MCF 10A (cell line): ENCODE results near the gene WIF1. TPM values are rescaled to one million over a fixed set of nuclear protein-coding genes. Genes with fewer than 3 reads are reported as not detected.

Experiments
- BruUV-seq: library from RNA; stranded (reverse); fragments of 400-500 nt; replicated peaks from 2 replicates; lab custom pipeline; 2021; lab: Mats Ljungman, UMichigan
- CTCF ChIA-PET: fragments of 300-600 bp; sonication (Branson Sonifier 250); formaldehyde crosslinking; extraction: SDS; loops from one replicate; lab custom pipeline; 2021; ENCODE audit warnings: antibody characterized with exemption, inconsistent platforms; lab: Yijun Ruan, JAX
- POLR2A ChIA-PET: fragments of 300-600, 350-650 bp; sonication (Branson Sonifier 250); formaldehyde crosslinking; extraction: SDS; loops from one replicate; lab custom pipeline; 2020; ENCODE audit warnings: antibody characterized with exemption, inconsistent platforms; lab: Yijun Ruan, JAX
- DNase-seq: peaks from one replicate; pipeline ENCODE4 v3.0.0-alpha.2; 2018; ENCODE audit not compliant: unreplicated experiment
- H3K27ac Mint-ChIP-seq: one replicate; pipeline ENCODE4 v1.8.0; 2022; ENCODE audit warnings: mild to moderate bottlenecking, low read depth, mixed read lengths; ENCODE audit not compliant: unreplicated experiment
- H3K27me3 Mint-ChIP-seq: one replicate; pipeline ENCODE4 v1.8.0; 2022; ENCODE audit warnings: mixed read lengths; ENCODE audit not compliant: insufficient read depth, unreplicated experiment
- H3K36me3 Mint-ChIP-seq: one replicate; pipeline ENCODE4 v1.8.0; 2022; ENCODE audit warnings: mild to moderate bottlenecking, moderate library complexity, mixed read lengths; ENCODE audit not compliant: insufficient read depth, unreplicated experiment
- H3K4me1 Mint-ChIP-seq: one replicate; pipeline ENCODE4 v1.8.0; 2022; ENCODE audit warnings: mixed read lengths; ENCODE audit not compliant: insufficient read depth, unreplicated experiment
- H3K4me3 Mint-ChIP-seq: one replicate; pipeline ENCODE4 v1.8.0; 2022; ENCODE audit warnings: mild to moderate bottlenecking, moderate library complexity, mixed read lengths; ENCODE audit not compliant: unreplicated experiment
- H3K9me3 Mint-ChIP-seq: one replicate; pipeline ENCODE4 v1.8.0; 2022; ENCODE audit warnings: mixed read lengths; ENCODE audit not compliant: unreplicated experiment
- CTCF ChIP-seq: fragments of 200-600 bp; IDR thresholded peaks from one replicate; pipeline ENCODE4 v1.8.0; 2022; ENCODE audit warnings: antibody characterized with exemption, mild to moderate bottlenecking; ENCODE audit not compliant: unreplicated experiment
- intact Hi-C: fragments of 100-400 bp; cut with micrococcal nuclease; formaldehyde crosslinking; loops from 2 replicates; pipeline ENCODE4 v1.14.1; 2022
- total RNA-seq: library from RNA; stranded (reverse); gene quantifications from 2 replicates; pipeline ENCODE4 v1.2.3, GENCODE V29; 2022

WIF1 gene
- total RNA-seq, 1 experiment from 2014 or later, result not detected

GRCh38 chr12:65152012-65152411 lies 30.9 kb upstream of the WIF1 start:
- H3K4me1 Mint-ChIP-seq, result peaks cover 6% of the 10 kb centered on the region
- no peak overlapping the region for H3K27ac Mint-ChIP-seq
- DNase-seq, result no peak
- intact Hi-C loops, result no loop called here
- BruUV-seq, result no TSS peak
- H3K9me3 Mint-ChIP-seq, result no peaks in the 10 kb centered on the region
- H3K36me3 Mint-ChIP-seq, result no peaks in the 10 kb centered on the region
- ChIA-PET POLR2A (no interaction called here), CTCF (no interaction called here)
- TF ChIP-seq CTCF, result no peak
- H3K4me3 Mint-ChIP-seq, result no peak overlapping the region
- H3K27me3 Mint-ChIP-seq, result peaks cover 64% of the 10 kb centered on the region

GRCh38 chr12:65147312-65147905 lies 26.3 kb upstream of the WIF1 start:
- POLR2A ChIA-PET, result no interaction called here
- Mint-ChIP-seq H3K4me1 (peaks cover 6% of the 10 kb centered on the region), H3K9me3 (no peaks in the 10 kb centered on the region), H3K27ac (no peak overlapping the region), H3K27me3 (peaks cover 94% of the 10 kb centered on the region), H3K36me3 (no peaks in the 10 kb centered on the region), H3K4me3 (no peak overlapping the region)
- intact Hi-C loops, result no loop called here
- no peak for TF ChIP-seq CTCF
- CTCF ChIA-PET, result interaction anchor here (0.7 to 0.9 kb wide), 2 partner anchors 85 to 254 kb away, joined by 3 read pairs; no protein-coding TSS in a partner anchor
- no TSS peak for BruUV-seq
- DNase-seq, result no peak

- H3K4me1 Mint-ChIP-seq, result no peaks in the 10 kb centered on the region
- no peak overlapping the region for H3K4me3 Mint-ChIP-seq
- BruUV-seq, result no TSS peak
- POLR2A ChIA-PET, result interaction anchor here (0.5 to 1.0 kb wide), 2 partner anchors 30 to 385 kb away, joined by 3 read pairs; no protein-coding TSS in a partner anchor
- H3K27ac Mint-ChIP-seq, result no peak overlapping the region
- peaks cover 16% of the 10 kb centered on the region for H3K9me3 Mint-ChIP-seq
- H3K36me3 Mint-ChIP-seq, result no peaks in the 10 kb centered on the region
- DNase-seq, result no peak
- CTCF ChIA-PET, result interaction anchor here (0.5 to 1.0 kb wide), 2 partner anchors 24 to 34 kb away, joined by 3 to 4 read pairs; no protein-coding TSS in a partner anchor
- TF ChIP-seq CTCF, result no peak
- peaks cover 88% of the 10 kb centered on the region for H3K27me3 Mint-ChIP-seq
- intact Hi-C loops, result no loop called here
These were observed 19.6 kb upstream of the WIF1 start for GRCh38 chr12:65140738-65141137.

GRCh38 chr12:65139389-65139788 lies 18.3 kb upstream of the WIF1 start:
- Mint-ChIP-seq H3K27me3 (peaks cover 85% of the 10 kb centered on the region), H3K4me3 (no peak overlapping the region), H3K36me3 (no peaks in the 10 kb centered on the region), H3K27ac (no peak overlapping the region), H3K9me3 (peaks cover 16% of the 10 kb centered on the region), H3K4me1 (no peaks in the 10 kb centered on the region)
- no TSS peak for BruUV-seq
- DNase-seq, result no peak
- intact Hi-C loops, result no loop called here
- POLR2A ChIA-PET, result no interaction called here
- TF ChIP-seq CTCF, result no peak
- CTCF ChIA-PET, result interaction anchor here (2.2 kb wide), 1 partner anchor 15 kb away, joined by 7 read pairs; no protein-coding TSS in a partner anchor
